Prostate gland (tissue), 2 donors: Measurements from ENCODE around the gene PDE4D.

Experiments
- POLR2A ChIP-seq: fragments of 450-650 bp; IDR thresholded peaks from one replicate; pipeline ENCODE4 v1.6.1; 2016; ENCODE audit warnings: antibody characterized with exemption, mild to moderate bottlenecking
- TF ChIP-seq, protein P1 (sequence below), 4 experiments: fragments of 200-600 bp in 2 of 4; fragments of 450-650 bp in 2 of 4; sonication (generic) in 2 of 4; IDR thresholded peaks; 1 replicate in 3 of 4; 2 replicates in 1 of 4; pipeline ENCODE4 v1.5.1; 2016 to 2019; ENCODE audit warnings: antibody characterized with exemption in 4 of 4, mild to moderate bottlenecking in 2 of 4, moderate library complexity in 2 of 4

DNA sequence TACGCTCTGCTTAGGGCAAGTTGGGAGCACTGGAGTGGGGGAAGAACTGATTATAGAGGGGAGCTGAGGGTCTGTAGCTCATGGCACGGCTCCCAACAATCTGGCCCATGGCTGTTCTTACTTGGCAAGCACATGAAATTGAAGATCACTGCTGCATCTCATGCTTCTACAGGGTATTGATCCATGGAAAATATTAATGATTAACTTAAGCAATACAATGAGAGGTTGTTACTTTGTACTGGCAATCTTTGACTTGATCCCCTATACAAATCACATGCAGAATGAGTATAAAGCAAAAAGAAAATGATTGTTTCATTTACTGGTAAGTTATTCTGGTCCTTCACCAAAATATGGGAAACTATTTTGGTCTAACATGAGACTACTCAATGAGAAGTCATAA lies 481.1 kb downstream of the PDE4D start:
- TF ChIP-seq, protein P1, sequence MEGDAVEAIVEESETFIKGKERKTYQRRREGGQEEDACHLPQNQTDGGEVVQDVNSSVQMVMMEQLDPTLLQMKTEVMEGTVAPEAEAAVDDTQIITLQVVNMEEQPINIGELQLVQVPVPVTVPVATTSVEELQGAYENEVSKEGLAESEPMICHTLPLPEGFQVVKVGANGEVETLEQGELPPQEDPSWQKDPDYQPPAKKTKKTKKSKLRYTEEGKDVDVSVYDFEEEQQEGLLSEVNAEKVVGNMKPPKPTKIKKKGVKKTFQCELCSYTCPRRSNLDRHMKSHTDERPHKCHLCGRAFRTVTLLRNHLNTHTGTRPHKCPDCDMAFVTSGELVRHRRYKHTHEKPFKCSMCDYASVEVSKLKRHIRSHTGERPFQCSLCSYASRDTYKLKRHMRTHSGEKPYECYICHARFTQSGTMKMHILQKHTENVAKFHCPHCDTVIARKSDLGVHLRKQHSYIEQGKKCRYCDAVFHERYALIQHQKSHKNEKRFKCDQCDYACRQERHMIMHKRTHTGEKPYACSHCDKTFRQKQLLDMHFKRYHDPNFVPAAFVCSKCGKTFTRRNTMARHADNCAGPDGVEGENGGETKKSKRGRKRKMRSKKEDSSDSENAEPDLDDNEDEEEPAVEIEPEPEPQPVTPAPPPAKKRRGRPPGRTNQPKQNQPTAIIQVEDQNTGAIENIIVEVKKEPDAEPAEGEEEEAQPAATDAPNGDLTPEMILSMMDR (IDR thresholded peaks at IDR 0.05): no peak
- TF ChIP-seq POLR2A: no peak
